A549 (cell line): ENCODE data around the gene STK16. TPM values are rescaled to one million over a fixed set of nuclear protein-coding genes. Genes with fewer than 3 reads are reported as not detected.
A peak's percentile ranks its signal among the peaks of the same experiment; 100 is the strongest.

Source experiments
- ATAC-seq, 2 experiments: fragments of 200-7000 bp in 1 of 2; fragments of >200 bp in 1 of 2; cut with Nextera tagmentation in 1 of 2; cut with Tn5 transposase in 1 of 2; 3 replicates each; pipeline versions ENCODE4 v1.8.0 to v1.9.1; 2018 to 2020; ENCODE audit warnings: mild to moderate bottlenecking in 1 of 2, moderate library complexity in 1 of 2
- CTCF ChIA-PET: fragments of 300-600 bp; sonication (Branson Sonifier 250); formaldehyde crosslinking; extraction: SDS; loops from one replicate; lab custom pipeline; 2021; ENCODE audit warnings: antibody characterized with exemption, inconsistent platforms; lab: Yijun Ruan, JAX
- POLR2A ChIA-PET: fragments of 350-600 bp; formaldehyde crosslinking; extraction: SDS; loops from one replicate; lab custom pipeline; 2021; ENCODE audit warnings: antibody characterized with exemption, inconsistent platforms; lab: Yijun Ruan, JAX
- DNase-seq, 2 experiments: peaks; one replicate each; pipeline versions ENCODE4 v3.0.0 to v3.0.0-alpha.2; 2011 to 2016; ENCODE audit warnings: low read depth in 1 of 2, low spot score in 1 of 2
- FAIRE-seq: peaks from 2 replicates; lab custom pipeline; 2011; peaks lifted over from hg19 to GRCh38; lab: Jason Lieb, UNC
- H3K27ac ChIP-seq, 2 experiments: fragments of >200 bp; sonication (Bioruptor Twin); formaldehyde crosslinking; 3 replicates each; pipeline ENCODE4 v1.5.1; 2016 to 2017
- H3K4me1 ChIP-seq: fragments of >200 bp; sonication (Bioruptor Twin); formaldehyde crosslinking; 3 replicates; pipeline ENCODE4 v1.6.1; 2016
- H3K4me2 ChIP-seq: fragments of >200 bp; sonication (Bioruptor Twin); formaldehyde crosslinking; 3 replicates; pipeline ENCODE4 v1.6.1; 2016
- H3K4me3 ChIP-seq: fragments of >200 bp; sonication (Bioruptor Twin); formaldehyde crosslinking; 3 replicates; pipeline ENCODE4 v1.5.1; 2016
- H3K9me3 ChIP-seq: fragments of >200 bp; sonication (Bioruptor Twin); formaldehyde crosslinking; 3 replicates; pipeline ENCODE4 v1.6.1; 2016
- BHLHE40 ChIP-seq: IDR thresholded peaks from 2 replicates; pipeline ENCODE4 v1.6.1; 2012; ENCODE audit warnings: low read depth, low read length, inconsistent platforms
- CEBPB ChIP-seq, 2 experiments: fragments of >200 bp in 1 of 2; sonication (Bioruptor Twin) in 1 of 2; formaldehyde crosslinking in 1 of 2; IDR thresholded peaks; 2 replicates each; pipeline ENCODE4 v1.6.1; 2012 to 2016
- CHD4 ChIP-seq: fragments of 200-600 bp; sonication (generic); IDR thresholded peaks from 2 replicates; pipeline ENCODE4 v1.6.1; 2016; ENCODE audit warnings: antibody characterized with exemption, mild to moderate bottlenecking, borderline replicate concordance
- EP300 ChIP-seq, 2 experiments: fragments of >200 bp; sonication (Bioruptor Twin); formaldehyde crosslinking; IDR thresholded peaks; 2 replicates in 1 of 2; 3 replicates in 1 of 2; pipeline ENCODE4 v1.6.1; 2016 to 2017
- ESRRA ChIP-seq: fragments of 150-350 bp; IDR thresholded peaks from 2 replicates; pipeline ENCODE4 v1.6.1; 2014; ENCODE audit warnings: mild to moderate bottlenecking, low read length, borderline replicate concordance
- FOSB ChIP-seq: fragments of 250-450 bp; sonication (Bioruptor Pico); IDR thresholded peaks from 2 replicates; pipeline ENCODE4 v1.5.0; 2020; ENCODE audit warnings: mild to moderate bottlenecking, moderate library complexity
- FOSL2 ChIP-seq, 2 experiments: fragments of 450-650 bp in 1 of 2; fragments of >200 bp in 1 of 2; sonication (Bioruptor Twin) in 1 of 2; formaldehyde crosslinking; IDR thresholded peaks; 2 replicates each; pipeline versions ENCODE4 v1.5.0 to v1.6.1; 2016 to 2020; ENCODE audit warnings: mild to moderate bottlenecking in 1 of 2, moderate library complexity in 1 of 2
- FOXS1 ChIP-seq: fragments of 250-450 bp; sonication (Bioruptor Pico); IDR thresholded peaks from 2 replicates; pipeline ENCODE4 v1.5.0; 2020; ENCODE audit warnings: mild to moderate bottlenecking, moderate library complexity
- HDAC2 ChIP-seq: fragments of 200-600 bp; sonication (generic); IDR thresholded peaks from 2 replicates; pipeline ENCODE4 v1.6.1; 2016
- HEYL ChIP-seq: fragments of 250-450 bp; sonication (Bioruptor Pico); IDR thresholded peaks from 2 replicates; pipeline ENCODE4 v1.8.0; 2021; ENCODE audit warnings: mild to moderate bottlenecking, moderate library complexity
- HOXB5 ChIP-seq: fragments of 250-450 bp; sonication (Bioruptor Pico); IDR thresholded peaks from 2 replicates; pipeline ENCODE4 v1.5.0; 2020; ENCODE audit warnings: mild to moderate bottlenecking, moderate library complexity
- JUN ChIP-seq, 2 experiments: fragments of >200 bp; sonication (Bioruptor Twin); formaldehyde crosslinking; IDR thresholded peaks; 2 replicates in 1 of 2; 3 replicates in 1 of 2; pipeline ENCODE4 v1.6.1; 2016 to 2017
- KDM1A ChIP-seq: fragments of 200-600 bp; sonication (generic); IDR thresholded peaks from 2 replicates; pipeline ENCODE4 v1.6.1; 2016; ENCODE audit warnings: low read depth, mild to moderate bottlenecking
- MAFK ChIP-seq: fragments of 450-650 bp; IDR thresholded peaks from 2 replicates; pipeline ENCODE4 v1.6.1; 2014; ENCODE audit not compliant: partially characterized antibody
- MAX ChIP-seq: IDR thresholded peaks from 2 replicates; pipeline ENCODE4 v1.6.1; 2012
- MAZ ChIP-seq: fragments of 150-350 bp; IDR thresholded peaks from 2 replicates; pipeline ENCODE4 v1.6.1; 2014; ENCODE audit warnings: antibody characterized with exemption, low read depth, low read length, borderline replicate concordance
- MYC ChIP-seq: IDR thresholded peaks from 2 replicates; pipeline ENCODE4 v1.6.1; 2012; ENCODE audit warnings: mild to moderate bottlenecking, inconsistent platforms, low read length, improper control_type of control experiment, borderline replicate concordance
- NFE2L2 ChIP-seq: fragments of 150-350 bp; conservative IDR thresholded peaks from 2 replicates; pipeline ENCODE4 v1.6.1; 2014; ENCODE audit warnings: low read length
- NR3C1 ChIP-seq: fragments of >200 bp; sonication (Bioruptor Twin); formaldehyde crosslinking; IDR thresholded peaks from 3 replicates; pipeline ENCODE4 v1.6.1; 2017
- PHF8 ChIP-seq: fragments of 200-600 bp; sonication (generic); IDR thresholded peaks from 2 replicates; pipeline ENCODE4 v1.6.1; 2016; ENCODE audit warnings: low read depth, mild to moderate bottlenecking, antibody characterized with exemption, moderate library complexity, borderline replicate concordance
- POLR2A ChIP-seq: IDR thresholded peaks from 2 replicates; pipeline ENCODE4 v1.6.1; 2012; ENCODE audit warnings: mild to moderate bottlenecking, low read length
- TFCP2L1 ChIP-seq: fragments of 250-450 bp; sonication (Bioruptor Pico); IDR thresholded peaks from 2 replicates; pipeline ENCODE4 v1.5.0; 2021; ENCODE audit warnings: mild to moderate bottlenecking
- TP53 ChIP-seq: fragments of 250-450 bp; sonication (Bioruptor Pico); IDR thresholded peaks from 2 replicates; pipeline ENCODE4 v1.5.0; 2021; ENCODE audit warnings: mild to moderate bottlenecking, moderate library complexity
- ZSCAN20 ChIP-seq: fragments of 250-450 bp; sonication (Bioruptor Pico); IDR thresholded peaks from 2 replicates; pipeline ENCODE4 v1.8.0; 2022; ENCODE audit warnings: mild to moderate bottlenecking, moderate library complexity
- WGBS: methylation state at CpG from one replicate; pipeline ENCODE4 v1.1.6; 2017; ENCODE audit errors: missing lambda C conversion rate; 5-methylcytosine and 5-hydroxymethylcytosine counted together
- polyA plus RNA-seq, 4 experiments: library from polyadenylated mRNA; depleted of rRNA in 3 of 4; stranded (reverse); fragments of >200 nt; fragmentation: RNase III in 1 of 4; extraction: RNeasy Plus Mini Kit Qiagen cat#74134 plus additional on column Dnase treatment in 1 of 4; gene quantifications; 2 replicates in 3 of 4; 3 replicates in 1 of 4; pipeline ENCODE4 v1.2.3, GENCODE V29; 2011 to 2017
- TF ChIP-seq, protein P1 (sequence below): fragments of 250-450 bp; sonication (Bioruptor Pico); IDR thresholded peaks from 2 replicates; pipeline ENCODE4 v1.5.0; 2020; ENCODE audit warnings: low read depth, mild to moderate bottlenecking, moderate library complexity
- TF ChIP-seq, protein P2 (sequence below): fragments of 250-450 bp; sonication (Bioruptor Pico); IDR thresholded peaks from 2 replicates; pipeline ENCODE4 v1.5.0; 2021; ENCODE audit warnings: mild to moderate bottlenecking, moderate library complexity, borderline replicate concordance
- TF ChIP-seq, protein P3 (sequence below): IDR thresholded peaks from 2 replicates; pipeline ENCODE4 v1.6.1; 2012; ENCODE audit warnings: low read depth, borderline replicate concordance
- TF ChIP-seq, protein P4 (sequence below): fragments of >200 bp; sonication (Bioruptor Twin); formaldehyde crosslinking; IDR thresholded peaks from 3 replicates; pipeline ENCODE4 v1.5.1; 2016

The STK16 gene
- polyA plus RNA-seq, 2 of the 4 experiments (the other 2 are of a cell fraction): 37.0 to 43.3 TPM

GRCh38 chr2:219252570-219252899, 7.3 kb downstream of the STK16 start:
- no peak for ATAC-seq
- 2% methylated on average over 9 of the region's 9 CpGs for WGBS
- TF ChIP-seq POLR2A (no peak), KDM1A (no peak), NFE2L2 (no peak), MAFK (no peak), ESRRA (no peak), ZSCAN20 (no peak), CHD4 (no peak), MAZ (no peak), PHF8 (no peak), BHLHE40 (no peak), TP53 (CRISPR knock-in tag) (no peak), FOXS1 (no peak), CEBPB (IDR thresholded peaks at IDR 0.05) (no peak)
- TF ChIP-seq, protein P1, sequence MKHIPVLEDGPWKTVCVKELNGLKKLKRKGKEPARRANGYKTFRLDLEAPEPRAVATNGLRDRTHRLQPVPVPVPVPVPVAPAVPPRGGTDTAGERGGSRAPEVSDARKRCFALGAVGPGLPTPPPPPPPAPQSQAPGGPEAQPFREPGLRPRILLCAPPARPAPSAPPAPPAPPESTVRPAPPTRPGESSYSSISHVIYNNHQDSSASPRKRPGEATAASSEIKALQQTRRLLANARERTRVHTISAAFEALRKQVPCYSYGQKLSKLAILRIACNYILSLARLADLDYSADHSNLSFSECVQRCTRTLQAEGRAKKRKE (CRISPR knock-in tag): no peak
- TF ChIP-seq, protein P2, sequence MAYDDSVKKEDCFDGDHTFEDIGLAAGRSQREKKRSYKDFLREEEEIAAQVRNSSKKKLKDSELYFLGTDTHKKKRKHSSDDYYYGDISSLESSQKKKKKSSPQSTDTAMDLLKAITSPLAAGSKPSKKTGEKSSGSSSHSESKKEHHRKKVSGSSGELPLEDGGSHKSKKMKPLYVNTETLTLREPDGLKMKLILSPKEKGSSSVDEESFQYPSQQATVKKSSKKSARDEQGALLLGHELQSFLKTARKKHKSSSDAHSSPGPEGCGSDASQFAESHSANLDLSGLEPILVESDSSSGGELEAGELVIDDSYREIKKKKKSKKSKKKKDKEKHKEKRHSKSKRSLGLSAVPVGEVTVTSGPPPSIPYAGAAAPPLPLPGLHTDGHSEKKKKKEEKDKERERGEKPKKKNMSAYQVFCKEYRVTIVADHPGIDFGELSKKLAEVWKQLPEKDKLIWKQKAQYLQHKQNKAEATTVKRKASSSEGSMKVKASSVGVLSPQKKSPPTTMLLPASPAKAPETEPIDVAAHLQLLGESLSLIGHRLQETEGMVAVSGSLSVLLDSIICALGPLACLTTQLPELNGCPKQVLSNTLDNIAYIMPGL (CRISPR knock-in tag): no peak
- Histone ChIP-seq H3K27ac (peak overlapping the region; percentile 90), H3K4me1 (peaks cover 52% of the 10 kb centered on the region), H3K9me3 (no peaks in the 10 kb centered on the region), H3K4me3 (peak overlapping the region; percentile 71), H3K4me2 (peak overlapping the region; percentile 96)
- CTCF ChIA-PET: interaction anchor here (0.6 to 12.6 kb wide), 10 partner anchors 13 to 277 kb away, joined by 3 to 241 read pairs (median 4); partner anchors contain the start of genes ANKZF1, ATG9A and DNAJB2
- peak in 1 of 2 experiments; percentile 7 for DNase-seq
- POLR2A ChIA-PET: interaction anchor here (0.5 to 4.5 kb wide), 11 partner anchors 9 to 261 kb away, joined by 3 to 65 read pairs (median 6); partner anchors contain the start of genes ANKZF1, ATG9A and DNAJB2
- no peak for FAIRE-seq

DNA sequence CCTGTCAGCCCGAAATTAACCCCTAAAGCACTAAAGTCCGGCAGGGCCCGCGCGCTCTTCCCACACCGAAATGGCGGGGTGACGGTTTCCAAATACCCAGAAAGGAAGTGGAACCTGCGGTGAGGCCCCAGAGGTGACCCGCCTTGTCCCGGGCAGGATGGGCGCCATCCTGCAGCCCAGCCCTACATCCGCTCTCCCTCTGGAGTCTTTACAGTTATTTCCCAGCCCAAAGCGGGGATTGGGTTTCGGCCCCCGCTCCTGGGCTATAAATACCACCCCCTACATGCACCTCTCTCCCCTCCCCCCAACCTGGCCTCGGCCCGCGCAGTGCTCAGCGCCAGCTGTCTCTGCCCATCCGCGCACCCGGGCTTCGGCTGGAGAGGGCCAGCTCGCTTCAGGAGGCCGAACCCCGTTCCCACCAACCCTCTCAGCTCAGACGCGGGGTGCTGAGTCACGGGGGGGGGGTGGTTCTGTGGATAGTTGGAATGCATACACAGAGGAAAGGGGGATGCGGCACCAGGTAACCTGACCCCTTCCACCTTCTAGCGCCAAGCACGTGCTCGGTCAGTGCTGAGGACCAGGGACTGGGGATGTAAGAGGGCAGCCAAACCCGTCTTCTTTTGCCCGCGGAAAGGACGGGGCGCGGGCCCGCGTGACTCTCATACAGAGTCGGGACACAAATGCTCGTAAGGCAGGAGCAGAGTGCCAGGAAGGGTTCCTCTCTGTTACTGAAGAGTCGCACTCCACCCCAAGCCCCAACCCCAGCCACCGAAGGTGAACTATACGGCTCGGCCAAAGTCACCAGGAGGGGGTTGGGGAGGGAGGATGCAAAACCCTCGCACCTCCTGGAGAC, 7.8 kb downstream of the STK16 start, which contains the start of gene TUBA4B:
Gene TUBA4B, plus strand, starts transcription at position 344 of the 853 bp plus-strand sequence. Its CDS starts 165 bp downstream, at position 509.
- FAIRE-seq: no peak
- peak within 1 kb of the TSS; percentile 90 for H3K27ac ChIP-seq
- peak within 1 kb of the TSS; percentile 71 for H3K4me3 ChIP-seq
- peak; percentile 6 to 43 for DNase-seq
- CTCF ChIA-PET: interaction anchor here (0.6 to 12.6 kb wide), 13 partner anchors 10 to 277 kb away, joined by 3 to 241 read pairs (median 4); partner anchors contain the start of genes ANKZF1, ATG9A and DNAJB2
- POLR2A ChIA-PET: interaction anchor here (0.6 to 4.5 kb wide), 13 partner anchors 8 to 260 kb away, joined by 3 to 65 read pairs (median 5); partner anchors contain the start of genes ANKZF1, ATG9A, DNAJB2 and GLB1L
- no peaks in the 10 kb centered on the region for H3K9me3 ChIP-seq
- TF ChIP-seq, protein P3, sequence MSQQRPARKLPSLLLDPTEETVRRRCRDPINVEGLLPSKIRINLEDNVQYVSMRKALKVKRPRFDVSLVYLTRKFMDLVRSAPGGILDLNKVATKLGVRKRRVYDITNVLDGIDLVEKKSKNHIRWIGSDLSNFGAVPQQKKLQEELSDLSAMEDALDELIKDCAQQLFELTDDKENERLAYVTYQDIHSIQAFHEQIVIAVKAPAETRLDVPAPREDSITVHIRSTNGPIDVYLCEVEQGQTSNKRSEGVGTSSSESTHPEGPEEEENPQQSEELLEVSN: peak; percentile 69; the same call in 1 of the 2 replicates
- TF ChIP-seq MAX: peak; percentile 81
- TF ChIP-seq HDAC2: no peak
- TF ChIP-seq MAFK: peak; percentile 33
- no peak for TF ChIP-seq NR3C1
- no peak; the same call in 1 of the 2 replicates for TF ChIP-seq HOXB5
- TF ChIP-seq HEYL (CRISPR knock-in tag): no peak
- TF ChIP-seq ESRRA: no peak
- no peak for TF ChIP-seq TFCP2L1 (CRISPR knock-in tag)
- no peak for TF ChIP-seq EP300 (IDR thresholded peaks at IDR 0.05)
- 0 out of 2 replicates have a peak, but pooled peaks have one; percentile 34 for TF ChIP-seq NFE2L2
- TF ChIP-seq, protein P4, sequence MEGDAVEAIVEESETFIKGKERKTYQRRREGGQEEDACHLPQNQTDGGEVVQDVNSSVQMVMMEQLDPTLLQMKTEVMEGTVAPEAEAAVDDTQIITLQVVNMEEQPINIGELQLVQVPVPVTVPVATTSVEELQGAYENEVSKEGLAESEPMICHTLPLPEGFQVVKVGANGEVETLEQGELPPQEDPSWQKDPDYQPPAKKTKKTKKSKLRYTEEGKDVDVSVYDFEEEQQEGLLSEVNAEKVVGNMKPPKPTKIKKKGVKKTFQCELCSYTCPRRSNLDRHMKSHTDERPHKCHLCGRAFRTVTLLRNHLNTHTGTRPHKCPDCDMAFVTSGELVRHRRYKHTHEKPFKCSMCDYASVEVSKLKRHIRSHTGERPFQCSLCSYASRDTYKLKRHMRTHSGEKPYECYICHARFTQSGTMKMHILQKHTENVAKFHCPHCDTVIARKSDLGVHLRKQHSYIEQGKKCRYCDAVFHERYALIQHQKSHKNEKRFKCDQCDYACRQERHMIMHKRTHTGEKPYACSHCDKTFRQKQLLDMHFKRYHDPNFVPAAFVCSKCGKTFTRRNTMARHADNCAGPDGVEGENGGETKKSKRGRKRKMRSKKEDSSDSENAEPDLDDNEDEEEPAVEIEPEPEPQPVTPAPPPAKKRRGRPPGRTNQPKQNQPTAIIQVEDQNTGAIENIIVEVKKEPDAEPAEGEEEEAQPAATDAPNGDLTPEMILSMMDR: no peak
- TF ChIP-seq JUN (IDR thresholded peaks at IDR 0.05): peak in 1 of 2 experiments; percentile 20; a peak in 1 of 5 replicates
- peak; percentile 69; the same call in 1 of the 2 replicates for TF ChIP-seq MYC
- TF ChIP-seq FOSL2 (IDR thresholded peaks at IDR 0.05): no peak
- TF ChIP-seq FOSL2 (CRISPR knock-in tag; IDR thresholded peaks at IDR 0.05): peak; percentile 41
- TF ChIP-seq FOSB (CRISPR knock-in tag): no peak
- TF ChIP-seq, all 56 proteins: peak for 7
- peak; percentile 7 to 25 for ATAC-seq
- Histone ChIP-seq H3K4me2 (peak within 1 kb of the TSS; percentile 96), H3K4me1 (peaks cover 46% of the 10 kb centered on the region)
- WGBS: under 1% methylated on average over 30 of the region's 49 CpGs
